Epithelial cell of proximal tubule (primary cell): ENCODE results near the gene USP34. TPM values are rescaled to one million over a fixed set of nuclear protein-coding genes. Genes with fewer than 3 reads are reported as not detected.

Source experiments
- DNase-seq: peaks from one replicate; pipeline ENCODE4 v3.0.0-alpha.2; 2011; ENCODE audit warnings: low read depth
- H3K4me3 ChIP-seq: 2 replicates; pipeline ENCODE4 v1.5.1; 2011; ENCODE audit warnings: low read depth, mild to moderate bottlenecking, low read length
- total RNA-seq: library from RNA; depleted of rRNA; stranded (reverse); fragments of >200 nt; gene quantifications from 2 replicates; pipeline ENCODE4 v1.2.3, GENCODE V29; 2015
- TF ChIP-seq, protein P1 (sequence below): conservative IDR thresholded peaks from 2 replicates; pipeline ENCODE4 v1.5.1; 2012; ENCODE audit warnings: low read depth, mild to moderate bottlenecking, low read length

Gene USP34
- total RNA-seq, 1 donor from 2014 or later, result 54.1 TPM

DNA sequence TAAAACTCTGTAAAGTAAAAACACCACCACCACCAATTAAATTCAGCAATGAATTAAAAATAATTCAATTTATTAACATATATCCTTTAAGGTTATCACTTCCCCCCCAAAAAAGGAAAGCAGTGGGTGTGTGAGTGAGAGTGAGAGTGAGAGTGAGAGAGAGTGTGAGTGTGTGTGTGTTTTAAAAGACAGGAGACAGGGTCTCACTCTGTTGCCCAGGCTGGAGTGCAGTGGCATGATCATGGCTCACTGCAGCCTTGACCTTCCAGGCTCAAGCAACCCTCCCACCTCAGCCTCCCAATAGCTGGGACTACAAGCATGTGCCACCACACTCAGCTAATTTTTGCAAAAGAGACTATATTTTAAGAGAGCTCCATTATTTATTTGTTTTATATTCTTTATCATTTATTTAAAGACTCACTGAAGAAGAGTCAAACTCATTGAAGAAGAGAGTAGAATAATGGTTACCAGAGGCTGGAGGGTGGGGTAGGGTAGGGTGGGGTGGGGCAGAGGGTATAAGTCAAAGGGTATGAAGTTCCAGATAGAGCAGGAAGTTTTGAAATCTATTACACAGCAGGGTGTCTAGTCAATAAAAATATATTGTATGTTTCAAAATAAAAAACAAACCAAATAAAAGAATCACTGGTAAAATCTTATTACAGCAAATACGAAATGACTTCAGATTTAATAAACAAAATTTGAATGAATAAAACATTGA, 187.3 kb downstream of the USP34 start:
- no peak overlapping the region for H3K4me3 ChIP-seq
- TF ChIP-seq, protein P1, sequence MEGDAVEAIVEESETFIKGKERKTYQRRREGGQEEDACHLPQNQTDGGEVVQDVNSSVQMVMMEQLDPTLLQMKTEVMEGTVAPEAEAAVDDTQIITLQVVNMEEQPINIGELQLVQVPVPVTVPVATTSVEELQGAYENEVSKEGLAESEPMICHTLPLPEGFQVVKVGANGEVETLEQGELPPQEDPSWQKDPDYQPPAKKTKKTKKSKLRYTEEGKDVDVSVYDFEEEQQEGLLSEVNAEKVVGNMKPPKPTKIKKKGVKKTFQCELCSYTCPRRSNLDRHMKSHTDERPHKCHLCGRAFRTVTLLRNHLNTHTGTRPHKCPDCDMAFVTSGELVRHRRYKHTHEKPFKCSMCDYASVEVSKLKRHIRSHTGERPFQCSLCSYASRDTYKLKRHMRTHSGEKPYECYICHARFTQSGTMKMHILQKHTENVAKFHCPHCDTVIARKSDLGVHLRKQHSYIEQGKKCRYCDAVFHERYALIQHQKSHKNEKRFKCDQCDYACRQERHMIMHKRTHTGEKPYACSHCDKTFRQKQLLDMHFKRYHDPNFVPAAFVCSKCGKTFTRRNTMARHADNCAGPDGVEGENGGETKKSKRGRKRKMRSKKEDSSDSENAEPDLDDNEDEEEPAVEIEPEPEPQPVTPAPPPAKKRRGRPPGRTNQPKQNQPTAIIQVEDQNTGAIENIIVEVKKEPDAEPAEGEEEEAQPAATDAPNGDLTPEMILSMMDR, result no peak
- DNase-seq, result no peak

DNA sequence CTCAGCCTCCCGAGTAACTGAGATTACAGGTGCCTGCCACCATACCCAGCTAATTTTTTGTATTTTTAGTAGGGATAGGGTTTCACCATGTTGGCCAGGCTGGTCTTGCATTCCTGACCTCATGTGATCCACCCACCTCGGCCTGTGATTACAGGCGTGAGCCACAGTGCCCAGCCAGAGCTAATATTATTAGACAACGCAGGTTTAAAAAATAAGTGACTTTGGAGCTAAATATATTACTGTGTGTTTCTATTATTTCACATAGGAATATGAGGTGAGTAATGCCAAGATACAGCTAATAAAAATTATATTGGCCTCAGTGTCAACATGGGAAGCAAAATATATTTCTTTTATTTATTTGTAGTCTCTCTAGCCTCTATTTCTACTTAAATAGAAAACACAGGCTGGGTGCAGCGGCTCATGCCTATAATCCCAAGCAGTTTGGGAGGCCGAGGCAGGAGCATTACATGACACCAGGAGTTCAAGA, 188.7 kb downstream of the USP34 start:
- H3K4me3 ChIP-seq, result no peak overlapping the region
- TF ChIP-seq, protein P1, result no peak
- DNase-seq, result no peak

GRCh38 chr2:61281321-61281720, 189.6 kb downstream of the USP34 start:
- no peak overlapping the region for H3K4me3 ChIP-seq
- no peak for DNase-seq
- TF ChIP-seq, protein P1, result no peak

- no peak overlapping the region for H3K4me3 ChIP-seq
- TF ChIP-seq, protein P1, result no peak
- no peak for DNase-seq
Observed at GRCh38 chr2:61277756-61278155, 193.1 kb downstream of the USP34 start.

GRCh38 chr2:61275575-61276184, 195.2 kb downstream of the USP34 start:
- H3K4me3 ChIP-seq, result no peak overlapping the region
- no peak for DNase-seq
- TF ChIP-seq, protein P1, result no peak

DNA sequence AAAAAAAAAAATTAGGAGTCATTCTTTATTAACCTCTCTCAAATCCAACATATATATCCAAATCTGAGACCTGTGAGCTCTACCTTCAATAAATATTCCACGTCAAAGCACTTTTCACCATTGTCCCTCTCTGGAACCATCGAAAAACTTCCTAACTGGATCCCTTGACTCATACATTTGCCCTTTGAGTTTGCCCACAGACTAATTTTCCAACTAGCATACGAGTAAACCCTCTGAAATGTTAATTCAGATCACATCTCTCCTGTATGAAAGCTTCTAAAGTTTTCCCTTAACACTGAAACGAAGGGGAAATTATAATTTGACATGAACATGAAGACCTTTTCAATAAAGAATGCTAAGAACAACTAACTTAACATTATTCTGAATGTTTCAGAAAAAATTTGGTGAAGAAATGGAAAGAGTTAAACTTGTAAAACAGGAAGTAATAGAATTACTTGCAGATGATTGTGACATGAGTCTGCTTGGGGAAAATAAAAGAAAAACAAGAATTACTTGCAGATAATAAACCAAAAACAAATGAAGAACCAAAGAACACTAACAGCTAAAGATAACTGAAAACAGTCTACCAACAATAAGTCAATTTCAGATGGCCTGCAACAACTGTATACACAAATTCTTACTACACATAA, 198.3 kb downstream of the USP34 start:
- TF ChIP-seq, protein P1, result no peak
- no peak overlapping the region for H3K4me3 ChIP-seq
- DNase-seq, result no peak
